PFSK-1 (cell line): ENCODE data around the gene MEGF10.

Experiments used
- POLR2AphosphoS5 ChIP-seq: IDR thresholded peaks from 2 replicates; pipeline ENCODE4 v1.6.1; 2012; ENCODE audit warnings: low read depth, mild to moderate bottlenecking, control low read depth, low read length, moderate library complexity
- TAF1 ChIP-seq: IDR thresholded peaks from 2 replicates; pipeline ENCODE4 v1.6.1; 2012; ENCODE audit warnings: low read length, control low read depth, borderline replicate concordance; ENCODE audit not compliant: insufficient read depth

DNA sequence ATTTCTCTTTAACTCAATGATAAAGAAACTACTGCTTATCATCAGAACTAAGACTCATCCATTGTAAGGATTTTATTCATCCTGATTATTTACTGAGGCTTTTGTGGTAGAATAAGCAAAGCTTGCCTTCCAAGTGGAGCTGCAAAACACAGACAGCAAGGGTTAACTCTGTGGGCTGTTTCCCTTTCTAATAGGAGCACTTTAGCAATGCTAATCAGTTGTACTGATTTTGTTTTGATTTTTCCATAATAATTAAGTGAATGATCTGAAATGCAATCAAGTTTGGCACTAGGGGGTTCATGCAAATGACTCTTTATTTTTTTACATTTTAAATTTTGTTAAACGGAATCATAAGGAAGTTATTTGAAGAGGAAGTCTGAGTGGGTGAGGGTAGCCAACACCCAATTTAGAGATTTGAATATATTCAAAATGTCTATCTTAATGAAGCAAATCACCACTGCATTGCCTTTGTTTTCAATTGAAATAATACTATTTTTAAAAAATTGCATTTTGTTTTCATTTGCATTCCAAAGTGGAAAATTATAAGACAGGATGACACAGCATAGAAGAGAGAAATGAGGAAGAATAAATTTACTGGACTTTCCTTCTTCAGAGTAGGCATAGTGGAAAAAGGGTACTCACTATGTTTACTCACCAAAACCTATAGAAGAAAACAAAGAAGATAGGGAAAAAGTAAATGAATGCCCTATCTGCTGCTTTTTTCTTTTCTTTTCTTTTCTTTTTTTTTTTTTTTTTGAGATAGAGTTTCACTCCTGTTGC, 36.6 kb downstream of the MEGF10 start:
- TF ChIP-seq TAF1 (no peak), POLR2AphosphoS5 (no peak)
